HepG2 (cell line): ENCODE results near the gene GPT2. TPM values are rescaled to one million over a fixed set of nuclear protein-coding genes. Genes with fewer than 3 reads are reported as not detected.

ENCODE experiments used
- AKAP8 ChIP-seq: sonication (generic); formaldehyde crosslinking; IDR thresholded peaks from 2 replicates; pipeline ENCODE4 v1.5.1; 2020; ENCODE audit warnings: mild to moderate bottlenecking, missing genetic modification reagents
- ATF6 ChIP-seq: sonication (generic); formaldehyde crosslinking; conservative IDR thresholded peaks from 2 replicates; pipeline ENCODE4 v1.4.0; 2020; ENCODE audit warnings: missing genetic modification reagents
- BCL6 ChIP-seq: IDR thresholded peaks from 2 replicates; pipeline ENCODE4 v1.6.1; 2016; ENCODE audit warnings: missing genetic modification reagents, missing compliant biosample characterization
- DMTF1 ChIP-seq: sonication (generic); formaldehyde crosslinking; IDR thresholded peaks from 2 replicates; pipeline ENCODE4 v1.4.0; 2020; ENCODE audit warnings: mild to moderate bottlenecking, missing genetic modification reagents
- GABPB1 ChIP-seq: IDR thresholded peaks from 2 replicates; pipeline ENCODE4 v1.6.1; 2016; ENCODE audit warnings: mild to moderate bottlenecking, missing genetic modification reagents, moderate library complexity, missing compliant biosample characterization
- GATAD1 ChIP-seq: IDR thresholded peaks from 2 replicates; pipeline ENCODE4 v1.6.1; 2016; ENCODE audit warnings: missing genetic modification reagents, missing compliant biosample characterization
- GATAD2A ChIP-seq: IDR thresholded peaks from 2 replicates; pipeline ENCODE4 v1.6.1; 2016
- GPBP1L1 ChIP-seq: sonication (generic); formaldehyde crosslinking; IDR thresholded peaks from 2 replicates; pipeline ENCODE4 v1.5.0; 2020; ENCODE audit warnings: mild to moderate bottlenecking, missing genetic modification reagents
- ISL2 ChIP-seq: sonication (generic); formaldehyde crosslinking; IDR thresholded peaks from 2 replicates; pipeline ENCODE4 v1.5.0; 2020; ENCODE audit warnings: missing genetic modification reagents
- KLF6 ChIP-seq: IDR thresholded peaks from 2 replicates; pipeline ENCODE4 v1.8.0; 2016; ENCODE audit warnings: missing biosample characterization, missing genetic modification reagents
- KMT2A ChIP-seq: sonication (generic); formaldehyde crosslinking; IDR thresholded peaks from 2 replicates; pipeline ENCODE4 v1.4.0; 2020; ENCODE audit warnings: missing genetic modification reagents
- LRRFIP1 ChIP-seq: sonication (generic); formaldehyde crosslinking; conservative IDR thresholded peaks from 2 replicates; pipeline ENCODE4 v1.4.0; 2020; ENCODE audit warnings: missing genetic modification reagents
- MXI1 ChIP-seq: IDR thresholded peaks from 3 replicates; pipeline ENCODE4 v1.6.1; 2012; ENCODE audit warnings: low read depth, low read length, inconsistent platforms, borderline replicate concordance
- RARA ChIP-seq: IDR thresholded peaks from 2 replicates; pipeline ENCODE4 v1.6.1; 2016; ENCODE audit warnings: missing genetic modification reagents, missing compliant biosample characterization
- ZNF230 ChIP-seq: sonication (generic); formaldehyde crosslinking; IDR thresholded peaks from 2 replicates; pipeline ENCODE4 v1.4.0; 2020; ENCODE audit warnings: mild to moderate bottlenecking, missing genetic modification reagents
- ZNF44 ChIP-seq: sonication (generic); formaldehyde crosslinking; IDR thresholded peaks from 2 replicates; pipeline ENCODE4 v1.5.1; 2020; ENCODE audit warnings: mild to moderate bottlenecking, missing genetic modification reagents
- ZNF501 ChIP-seq: sonication (generic); formaldehyde crosslinking; IDR thresholded peaks from 2 replicates; pipeline ENCODE4 v1.5.1; 2020; ENCODE audit warnings: mild to moderate bottlenecking, moderate library complexity, missing genetic modification reagents
- ZNF546 ChIP-seq: sonication (generic); formaldehyde crosslinking; conservative IDR thresholded peaks from 2 replicates; pipeline ENCODE4 v1.8.1; 2023; ENCODE audit warnings: mild to moderate bottlenecking, missing genetic modification reagents
- ZNF639 ChIP-seq: conservative IDR thresholded peaks from 2 replicates; pipeline ENCODE4 v1.6.1; 2018; ENCODE audit warnings: missing genetic modification reagents
- ZZZ3 ChIP-seq: sonication (generic); formaldehyde crosslinking; IDR thresholded peaks from 2 replicates; pipeline ENCODE4 v1.4.0; 2020; ENCODE audit warnings: missing genetic modification reagents, mild to moderate bottlenecking, borderline replicate concordance
- polyA plus RNA-seq, 8 experiments: library from polyadenylated mRNA; depleted of rRNA in 3 of 8; stranded (reverse) in 7 of 8; unstranded in 1 of 8; fragments of >200 nt; fragmentation: Illumina TruSeq in 4 of 8; extraction: Trizol in 4 of 8; gene quantifications; 2 replicates each; pipeline versions ENCODE4 v1.2.1 to v1.2.3, GENCODE V29; 2011 to 2016; ENCODE audit warnings: low read depth in 4 of 8, missing spikeins in 1 of 8, mixed read lengths in 1 of 8; ENCODE audit not compliant: insufficient read depth in 1 of 8
- total RNA-seq, 5 experiments: library from RNA; depleted of rRNA; stranded (reverse); fragments of >200 nt; fragmentation: Illumina TruSeq; extraction: Trizol; gene quantifications; 2 replicates each; pipeline ENCODE4 v1.2.3, GENCODE V29; 2016; ENCODE audit warnings: low read depth in 1 of 5

The GPT2 gene
- total and polyA plus RNA-seq, 2 of the 13 experiments (the other 11 are each of a cell fraction or from before 2014, with no cell fraction given) = 138 to 267 TPM

GRCh38 chr16:46972429-46973206 is 88.5 kb downstream of the GPT2 start (continued):
- no peak for TF ChIP-seq ZNF639 (CRISPR knock-in tag)
- no peak for TF ChIP-seq ZZZ3 (CRISPR knock-in tag)
- no peak; the same call in 1 of the 2 replicates for TF ChIP-seq GABPB1 (CRISPR knock-in tag)
- TF ChIP-seq AKAP8 (CRISPR knock-in tag) = peak; percentile 65; the same call in 1 of the 2 replicates
- TF ChIP-seq KLF6 (CRISPR knock-in tag) = peak; percentile 61; the same call in 1 of the 2 replicates
- 0 out of 2 replicates have a peak, but pooled peaks have one; percentile 50 for TF ChIP-seq ZNF230 (CRISPR knock-in tag)
- no peak for TF ChIP-seq ZNF44 (CRISPR knock-in tag)
- TF ChIP-seq RARA (CRISPR knock-in tag) = no peak
- peak; percentile 21; the same call in 1 of the 2 replicates for TF ChIP-seq GATAD1 (CRISPR knock-in tag)
- TF ChIP-seq ATF6 (CRISPR knock-in tag) = no peak
- peak; percentile 27; the same call in 1 of the 2 replicates for TF ChIP-seq KMT2A (CRISPR knock-in tag)
- TF ChIP-seq ISL2 = 0 out of 2 replicates have a peak, but pooled peaks have one; percentile 14
- TF ChIP-seq LRRFIP1 = no peak
- TF ChIP-seq GATAD2A = peak; percentile 33; the same call in 1 of the 2 replicates
- no peak for TF ChIP-seq GPBP1L1 (CRISPR knock-in tag)
- TF ChIP-seq MXI1 = 0 out of 3 replicates have a peak, but pooled peaks have one; percentile 37
- TF ChIP-seq ZNF501 (CRISPR knock-in tag) = 0 out of 2 replicates have a peak, but pooled peaks have one; percentile 10
- TF ChIP-seq ZNF546 = 0 out of 2 replicates have a peak, but pooled peaks have one; percentile 77
- 0 out of 2 replicates have a peak, but pooled peaks have one; percentile 40 for TF ChIP-seq DMTF1 (CRISPR knock-in tag)
- TF ChIP-seq BCL6 (CRISPR knock-in tag) = no peak
